Measurements from ENCODE around the gene SH3RF2.
"Not testable (repeated sequence)": the region's sequence is repeated elsewhere in the genome, so short reads cannot be mapped to it uniquely, and the experiment has no call there.

Gene SH3RF2

GRCh38 chr5:145978171-145978570 is 41.8 kb downstream of the SH3RF2 start:
- Mint-ChIP-seq H3K9me3 (no peaks in the 10 kb centered on the region), H3K4me1 (no peaks in the 10 kb centered on the region), H3K36me3 (no peaks in the 10 kb centered on the region), H3K4me3 (no peak overlapping the region), H3K27ac (no peak overlapping the region)
- DNase-seq (ENCODE audit: low spot score in 2 of 2) (no peak), ATAC-seq (no peak)

GRCh38 chr5:145978708-145979107 is 42.3 kb downstream of the SH3RF2 start:
- Mint-ChIP-seq H3K9me3 (no peaks in the 10 kb centered on the region), H3K4me3 (no peak overlapping the region), H3K36me3 (no peaks in the 10 kb centered on the region), H3K4me1 (no peaks in the 10 kb centered on the region), H3K27ac (no peak overlapping the region)
- DNase-seq (ENCODE audit: low spot score in 2 of 2) (no peak), ATAC-seq (no peak)

- Mint-ChIP-seq H3K36me3 (no peaks in the 10 kb centered on the region), H3K9me3 (no peaks in the 10 kb centered on the region), H3K27ac (no peak overlapping the region), H3K4me1 (no peaks in the 10 kb centered on the region), H3K4me3 (no peak overlapping the region)
- no peak for DNase-seq (ENCODE audit: low spot score in 2 of 2)
- ATAC-seq = no peak
Measured at GRCh38 chr5:145979270-145980223, 43.2 kb downstream of the SH3RF2 start.

GRCh38 chr5:145980259-145980658 is 43.9 kb downstream of the SH3RF2 start:
- H3K4me3 Mint-ChIP-seq = no peak overlapping the region
- no peak overlapping the region for H3K27ac Mint-ChIP-seq
- ATAC-seq (no peak), DNase-seq (ENCODE audit: low spot score in 2 of 2) (no peak)
- no peaks in the 10 kb centered on the region for H3K4me1 Mint-ChIP-seq
- no peaks in the 10 kb centered on the region for H3K9me3 Mint-ChIP-seq
- H3K36me3 Mint-ChIP-seq = no peaks in the 10 kb centered on the region

GRCh38 chr5:145980718-145981117 is 44.3 kb downstream of the SH3RF2 start:
- Mint-ChIP-seq H3K4me1 (no peaks in the 10 kb centered on the region), H3K36me3 (no peaks in the 10 kb centered on the region), H3K4me3 (no peak overlapping the region), H3K9me3 (no peaks in the 10 kb centered on the region), H3K27ac (no peak overlapping the region)
- DNase-seq (ENCODE audit: low spot score in 2 of 2) = no peak
- ATAC-seq = no peak

- H3K4me1 Mint-ChIP-seq = no peaks in the 10 kb centered on the region
- ATAC-seq (no peak), DNase-seq (ENCODE audit: low spot score in 2 of 2) (no peak)
- no peaks in the 10 kb centered on the region for H3K36me3 Mint-ChIP-seq
- no peaks in the 10 kb centered on the region for H3K9me3 Mint-ChIP-seq
- H3K4me3 Mint-ChIP-seq = no peak overlapping the region
- H3K27ac Mint-ChIP-seq = no peak overlapping the region
Measured at GRCh38 chr5:145981589-145982571, 45.5 kb downstream of the SH3RF2 start.

GRCh38 chr5:145982572-145983318 is 46.4 kb downstream of the SH3RF2 start:
- no peak overlapping the region for H3K27ac Mint-ChIP-seq
- ATAC-seq = no peak
- DNase-seq (ENCODE audit: low spot score in 2 of 2) = no peak
- H3K36me3 Mint-ChIP-seq = no peaks in the 10 kb centered on the region
- H3K4me1 Mint-ChIP-seq = no peaks in the 10 kb centered on the region
- no peak overlapping the region for H3K4me3 Mint-ChIP-seq
- no peaks in the 10 kb centered on the region for H3K9me3 Mint-ChIP-seq

- H3K4me1 Mint-ChIP-seq = no peaks in the 10 kb centered on the region
- H3K36me3 Mint-ChIP-seq = no peaks in the 10 kb centered on the region
- H3K27ac Mint-ChIP-seq = no peak overlapping the region
- H3K4me3 Mint-ChIP-seq = no peak overlapping the region
- DNase-seq (ENCODE audit: low spot score in 2 of 2) (no peak), ATAC-seq (no peak)
- no peaks in the 10 kb centered on the region for H3K9me3 Mint-ChIP-seq
Measured at GRCh38 chr5:145983446-145983845, 47.1 kb downstream of the SH3RF2 start.

GRCh38 chr5:145984072-145984471 is 47.7 kb downstream of the SH3RF2 start:
- no peak for DNase-seq (ENCODE audit: low spot score in 2 of 2)
- no peak for ATAC-seq
- Mint-ChIP-seq H3K27ac (no peak overlapping the region), H3K4me3 (no peak overlapping the region), H3K36me3 (no peaks in the 10 kb centered on the region), H3K4me1 (no peaks in the 10 kb centered on the region), H3K9me3 (no peaks in the 10 kb centered on the region)

GRCh38 chr5:145987856-145988255 is 51.5 kb downstream of the SH3RF2 start:
- no peak for ATAC-seq
- no peaks in the 10 kb centered on the region for H3K4me1 Mint-ChIP-seq
- no peaks in the 10 kb centered on the region for H3K36me3 Mint-ChIP-seq
- no peak overlapping the region for H3K27ac Mint-ChIP-seq
- no peak for DNase-seq (ENCODE audit: low spot score in 2 of 2)
- peaks cover 3% of the 10 kb centered on the region for H3K9me3 Mint-ChIP-seq
- no peak overlapping the region for H3K4me3 Mint-ChIP-seq

- Mint-ChIP-seq H3K9me3 (peaks cover 6% of the 10 kb centered on the region), H3K36me3 (no peaks in the 10 kb centered on the region), H3K4me1 (no peaks in the 10 kb centered on the region), H3K4me3 (no peak overlapping the region), H3K27ac (no peak overlapping the region)
- DNase-seq (ENCODE audit: low spot score in 2 of 2) (no peak), ATAC-seq (no peak)
Measured at GRCh38 chr5:145988993-145989392, 52.6 kb downstream of the SH3RF2 start.

GRCh38 chr5:145989428-145989827 is 53.0 kb downstream of the SH3RF2 start:
- Mint-ChIP-seq H3K4me3 (no peak overlapping the region), H3K36me3 (no peaks in the 10 kb centered on the region), H3K27ac (no peak overlapping the region), H3K9me3 (peaks cover 9% of the 10 kb centered on the region), H3K4me1 (no peaks in the 10 kb centered on the region)
- ATAC-seq = no peak
- DNase-seq (ENCODE audit: low spot score in 2 of 2) = no peak

- ATAC-seq (no peak), DNase-seq (ENCODE audit: low spot score in 2 of 2) (no peak)
- H3K27ac Mint-ChIP-seq = no peak overlapping the region
- H3K36me3 Mint-ChIP-seq = no peaks in the 10 kb centered on the region
- H3K4me3 Mint-ChIP-seq = no peak overlapping the region
- H3K4me1 Mint-ChIP-seq = no peaks in the 10 kb centered on the region
- peaks cover 9% of the 10 kb centered on the region for H3K9me3 Mint-ChIP-seq
Measured at GRCh38 chr5:145990170-145990569, 53.8 kb downstream of the SH3RF2 start.

- ATAC-seq = no peak
- Mint-ChIP-seq H3K36me3 (no peaks in the 10 kb centered on the region), H3K4me1 (no peaks in the 10 kb centered on the region), H3K27ac (no peak overlapping the region), H3K4me3 (no peak overlapping the region), H3K9me3 (peaks cover 9% of the 10 kb centered on the region)
- DNase-seq (ENCODE audit: low spot score in 2 of 2) = no peak
Measured at GRCh38 chr5:145991044-145991575, 54.7 kb downstream of the SH3RF2 start.

- not testable (repeated sequence) for H3K36me3 Mint-ChIP-seq; H3K27ac Mint-ChIP-seq; ATAC-seq; DNase-seq (ENCODE audit: low spot score in 2 of 2); H3K9me3 Mint-ChIP-seq; H3K4me3 Mint-ChIP-seq; H3K4me1 Mint-ChIP-seq
Measured at GRCh38 chr5:145993538-145993937, 57.2 kb downstream of the SH3RF2 start.

Measured in stimulated activated effector memory CD8-positive, alpha-beta T cell treated with anti-CD3 and anti-CD28 coated beads, Interleukin-12 subunit alpha, Interleukin-12 subunit beta, amount 100 ng/mL, for 72 hours (primary cell).